Cardiac septum (tissue), 1 donor: ENCODE measurements around the gene PPIL1. TPM values are rescaled to one million over a fixed set of nuclear protein-coding genes. Genes with fewer than 3 reads are reported as not detected.
"Not testable (repeated sequence)": the region's sequence is repeated elsewhere in the genome, so short reads cannot be mapped to it uniquely, and the experiment has no call there.

Experiments used
- DNase-seq: peaks from one replicate; pipeline ENCODE4 v3.0.0-alpha.2; 2020; ENCODE audit warnings: low spot score
- intact Hi-C: fragments of 100-400 bp; cut with DNase I; formaldehyde crosslinking; loops from one replicate; pipeline ENCODE4 v1.14.0; 2022
- total RNA-seq: library from RNA; stranded (reverse); fragmentation: NEBNext Ultra II Directional; extraction: Animal tissue kit (Norgen Biotek cat#: 25700); gene quantifications from one replicate; pipeline ENCODE4 v1.2.1, GENCODE V29; 2021
- donor health status: DM: no; HTN: no; CAD: no.

PPIL1 gene
- total RNA-seq, 1 donor from 2014 or later, result 24.9 TPM

GRCh38 chr6:36824253-36824652, 50.4 kb downstream of the PPIL1 start:
- no peak for DNase-seq
- intact Hi-C loops, result no loop called here

GRCh38 chr6:36823421-36824096, 51.0 kb downstream of the PPIL1 start:
- DNase-seq, result no peak
- intact Hi-C loops, result no loop called here

- intact Hi-C loops, result no loop called here
- no peak for DNase-seq
Observed at GRCh38 chr6:36822506-36823269, 51.9 kb downstream of the PPIL1 start.

DNA sequence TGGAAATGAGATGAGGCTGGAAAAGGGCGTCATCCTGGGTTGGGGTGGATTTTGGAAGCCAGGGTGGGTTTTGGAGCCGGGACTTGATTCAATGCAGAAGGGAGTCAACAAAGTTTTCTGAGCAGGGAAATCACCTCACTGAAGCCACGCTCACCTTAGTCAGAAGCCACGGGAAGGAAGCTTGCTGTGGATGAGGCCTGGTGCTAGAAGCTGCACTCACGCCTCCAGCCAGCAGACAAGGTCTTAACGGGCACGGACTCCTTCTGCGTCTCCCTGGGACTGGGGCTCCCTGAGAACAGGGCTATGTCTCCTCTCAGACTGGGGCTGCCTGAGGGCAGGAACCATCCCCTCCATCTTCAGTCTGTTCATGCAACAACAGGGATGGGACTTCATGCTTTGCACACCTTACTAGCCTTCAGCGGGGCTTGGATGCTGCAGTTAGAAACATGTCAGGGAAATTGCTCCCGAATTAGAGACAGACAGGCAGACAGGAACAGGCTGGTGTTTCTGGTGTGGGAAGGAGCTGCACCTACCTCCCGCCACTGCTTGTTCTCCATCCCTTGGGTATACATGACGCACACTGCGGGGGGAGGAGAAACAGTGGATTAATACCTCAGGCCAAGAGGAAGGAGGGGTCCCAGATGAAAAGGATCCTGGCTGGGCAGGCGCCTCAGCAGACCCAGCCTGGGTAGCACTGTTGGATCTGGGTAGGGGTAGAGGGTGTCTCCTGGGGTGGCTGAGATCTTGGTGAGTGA, 52.8 kb downstream of the PPIL1 start:
- intact Hi-C loops, result no loop called here

GRCh38 chr6:36820700-36821580, 53.7 kb downstream of the PPIL1 start:
- intact Hi-C loops, result no loop called here
- no peak for DNase-seq

More for the DNA sequence above, 52.8 kb downstream of the PPIL1 start:
- no peak for DNase-seq

DNA sequence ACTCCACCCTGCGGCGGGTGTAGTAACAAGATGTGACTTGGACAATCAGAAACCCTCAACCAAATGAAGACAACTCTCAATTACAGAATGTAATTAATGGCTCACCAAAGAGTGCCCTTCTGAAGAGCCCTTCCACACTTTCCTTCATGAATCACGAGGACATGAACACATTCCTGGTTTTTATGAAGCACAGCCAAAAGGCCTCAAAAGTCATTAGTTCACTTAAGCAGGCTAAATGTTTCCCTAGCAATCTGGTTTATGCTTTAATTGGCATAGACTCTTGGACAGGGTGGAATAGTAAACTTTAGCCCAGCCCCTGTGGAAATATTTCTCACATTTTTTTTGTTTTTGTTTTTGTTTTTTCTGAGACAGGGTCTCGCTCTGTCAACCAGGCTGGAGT, 55.8 kb downstream of the PPIL1 start:
- DNase-seq, result no peak
- intact Hi-C loops, result no loop called here

DNA sequence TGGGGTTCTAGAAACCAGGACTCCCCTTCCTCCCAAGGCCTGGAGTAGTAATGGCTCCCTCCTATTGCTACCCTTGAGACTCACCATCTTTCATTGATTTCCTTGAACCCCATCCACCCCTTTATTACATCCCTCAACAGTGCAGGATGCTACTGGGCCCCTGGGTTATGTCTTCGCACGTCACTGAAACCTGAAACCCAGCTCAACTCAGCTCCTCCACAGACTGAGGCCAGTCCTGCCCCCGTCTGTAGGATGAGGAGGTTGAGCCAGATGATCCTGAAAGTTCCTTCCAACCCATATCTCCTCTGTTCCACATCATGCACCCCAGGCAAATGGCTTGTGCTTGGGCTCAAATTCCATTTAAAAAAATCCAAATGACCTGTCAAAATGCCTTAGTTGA, 56.8 kb downstream of the PPIL1 start:
- intact Hi-C loops, result no loop called here
- DNase-seq, result no peak

GRCh38 chr6:36817176-36817817, 57.3 kb downstream of the PPIL1 start:
- intact Hi-C loops, result no loop called here
- DNase-seq, result no peak

- intact Hi-C loops, result no loop called here
- no peak for DNase-seq
Observed at GRCh38 chr6:36815962-36816735, 58.5 kb downstream of the PPIL1 start.

DNA sequence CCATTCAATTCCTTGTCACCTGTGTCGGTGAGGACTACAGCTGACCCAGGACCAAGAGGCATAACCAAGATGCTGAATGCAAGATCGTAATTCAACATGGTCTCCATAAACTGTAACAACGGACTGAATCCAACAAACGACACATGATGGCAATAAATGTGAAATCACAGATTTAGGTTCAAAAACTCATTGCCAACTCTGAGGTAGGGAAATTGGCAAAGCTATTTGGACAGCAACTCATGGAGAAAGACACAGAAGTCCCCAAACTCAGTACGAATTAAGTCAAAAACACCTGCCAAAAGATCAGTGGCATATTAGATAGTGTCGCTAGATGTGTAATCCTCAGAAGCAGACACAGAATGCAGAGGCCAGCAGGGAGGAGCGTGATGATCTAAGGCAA, 60.4 kb downstream of the PPIL1 start:
- intact Hi-C loops, result no loop called here
- no peak for DNase-seq

GRCh38 chr6:36813526-36813925, 61.1 kb downstream of the PPIL1 start:
- intact Hi-C loops, result no loop called here
- DNase-seq, result no peak

DNA sequence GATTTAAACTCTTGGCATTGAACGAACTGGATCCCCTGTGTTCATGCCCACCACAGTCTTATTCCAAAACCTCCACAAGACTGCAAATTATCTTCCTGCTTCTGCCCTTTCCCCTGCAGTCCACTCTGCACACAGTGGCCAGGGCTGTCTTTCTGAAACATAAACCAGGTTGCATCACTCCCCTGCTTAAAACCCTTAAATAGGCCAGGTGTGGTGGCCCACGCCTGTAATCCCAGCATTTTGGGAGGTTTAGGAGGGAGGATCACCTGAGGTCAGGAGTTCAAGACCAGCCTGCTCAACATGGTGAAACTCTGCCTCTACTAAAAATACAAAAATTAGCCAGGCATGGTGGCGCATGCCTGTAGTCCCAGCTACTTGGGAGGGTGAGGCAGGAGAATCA, 61.6 kb downstream of the PPIL1 start:
- DNase-seq, intact Hi-C loops: not testable (repeated sequence)

- no peak for DNase-seq
- intact Hi-C loops, result no loop called here
Observed at GRCh38 chr6:36809941-36810803, 64.4 kb downstream of the PPIL1 start.

GRCh38 chr6:36809156-36809555, 65.4 kb downstream of the PPIL1 start:
- intact Hi-C loops, result no loop called here
- no peak for DNase-seq

- DNase-seq, result no peak
- intact Hi-C loops, result no loop called here
Observed at GRCh38 chr6:36808634-36809033, 66.0 kb downstream of the PPIL1 start.

DNA sequence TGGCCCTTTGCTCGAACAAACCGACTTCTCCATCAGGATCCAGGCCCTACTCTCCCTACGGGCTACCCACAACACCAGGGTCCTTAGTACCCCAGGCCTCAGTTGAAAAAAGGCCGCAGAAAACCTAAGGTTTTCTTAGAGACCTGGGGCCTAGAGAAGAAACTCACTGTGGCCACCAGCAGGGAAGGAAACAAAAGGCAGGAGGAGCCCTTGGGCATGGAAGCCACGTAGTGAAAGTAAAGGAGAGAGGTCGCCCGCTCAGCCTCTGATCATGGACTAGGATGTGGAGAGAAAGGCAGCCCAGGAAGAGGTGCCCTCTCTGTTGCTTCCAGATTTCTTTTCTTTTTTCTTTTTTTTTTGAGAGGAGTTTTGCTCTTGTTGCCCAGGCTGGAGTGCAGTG, 66.9 kb downstream of the PPIL1 start:
- intact Hi-C loops, result no loop called here
- DNase-seq, result no peak

- no peak for DNase-seq
- intact Hi-C loops, result no loop called here
Observed at GRCh38 chr6:36807143-36807542, 67.5 kb downstream of the PPIL1 start.

- no peak for DNase-seq
- intact Hi-C loops, result no loop called here
Observed at GRCh38 chr6:36805917-36806316, 68.7 kb downstream of the PPIL1 start.
